ENCODE measurements around the gene ANXA8L1. TPM values are rescaled to one million over a fixed set of nuclear protein-coding genes. Genes with fewer than 3 reads are reported as not detected.
"Not testable (repeated sequence)": the region's sequence is repeated elsewhere in the genome, so short reads cannot be mapped to it uniquely, and the experiment has no call there.

ANXA8L1 gene
- polyA plus RNA-seq, 2 of the 4 experiments (the other 2 are of a cell fraction) = 33.7 to 92.3 TPM

DNA sequence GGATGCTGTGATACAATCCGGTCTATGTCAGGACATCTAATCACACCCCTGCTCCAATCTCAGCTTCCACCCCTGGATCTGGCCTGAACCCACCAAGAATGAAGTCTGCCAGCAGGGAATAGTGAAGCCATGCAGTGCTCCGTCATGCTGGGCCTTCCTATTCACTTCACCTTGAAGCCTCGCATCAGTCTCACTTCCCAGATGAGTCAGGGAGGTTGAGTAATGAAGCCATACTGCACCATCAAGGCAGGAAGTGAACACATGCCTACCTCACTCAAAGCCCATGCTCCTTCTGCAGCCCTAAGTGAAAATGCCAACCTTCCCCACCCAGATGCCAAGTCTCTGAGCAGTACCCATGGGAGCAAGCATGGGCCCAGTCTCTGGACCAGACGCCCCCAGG is 11.1 kb downstream of the ANXA8L1 start:
- CTCF ChIA-PET; H3K27ac ChIP-seq; H3K9me3 ChIP-seq; H3K4me1 ChIP-seq; POLR2A ChIA-PET; DNase-seq (ENCODE audit: low read depth in 1 of 2, low spot score in 1 of 2); H3K4me3 ChIP-seq; H3K4me2 ChIP-seq; FAIRE-seq: not testable (repeated sequence)
- ATAC-seq = peak; percentile 37 to 38; a peak in 4 of 6 replicates
- WGBS (ENCODE audit: missing lambda C conversion rate) = no CpG with 5 or more reads among the region's 4 CpGs

DNA sequence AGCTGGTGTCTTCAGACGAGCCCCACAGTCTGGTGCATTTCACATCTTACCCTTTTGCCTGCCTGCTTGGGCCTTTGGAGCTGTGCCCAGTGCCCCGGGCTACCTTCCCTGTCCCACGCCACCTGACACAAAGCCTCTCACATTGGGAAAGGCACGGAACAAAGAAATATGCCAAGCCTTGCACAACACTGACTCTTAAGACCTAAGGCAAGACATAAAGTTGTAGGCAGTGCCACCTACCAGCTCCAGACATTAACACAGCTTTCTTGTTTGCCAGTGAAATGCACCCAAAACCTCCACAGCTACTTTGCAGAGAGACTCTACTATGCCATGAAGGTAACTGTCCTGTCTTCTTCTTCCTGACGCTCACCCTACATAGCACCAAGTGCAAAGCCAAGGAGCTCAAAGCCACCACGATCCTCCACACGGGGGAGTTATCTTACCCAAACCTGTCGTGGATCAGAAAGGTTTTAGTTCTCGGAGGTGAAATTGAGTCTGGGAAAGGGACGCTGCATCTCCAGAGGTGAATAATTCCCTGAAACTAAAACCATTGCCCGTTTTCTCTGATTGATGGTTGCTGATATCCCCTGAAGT is 11.8 kb downstream of the ANXA8L1 start:
- H3K27ac ChIP-seq; CTCF ChIA-PET; H3K4me2 ChIP-seq; FAIRE-seq; H3K4me3 ChIP-seq; H3K9me3 ChIP-seq; DNase-seq (ENCODE audit: low read depth in 1 of 2, low spot score in 1 of 2); POLR2A ChIA-PET; H3K4me1 ChIP-seq: not testable (repeated sequence)
- peak; percentile 57 to 59 for ATAC-seq
- WGBS (ENCODE audit: missing lambda C conversion rate) = no CpG with 5 or more reads among the region's 11 CpGs

DNA sequence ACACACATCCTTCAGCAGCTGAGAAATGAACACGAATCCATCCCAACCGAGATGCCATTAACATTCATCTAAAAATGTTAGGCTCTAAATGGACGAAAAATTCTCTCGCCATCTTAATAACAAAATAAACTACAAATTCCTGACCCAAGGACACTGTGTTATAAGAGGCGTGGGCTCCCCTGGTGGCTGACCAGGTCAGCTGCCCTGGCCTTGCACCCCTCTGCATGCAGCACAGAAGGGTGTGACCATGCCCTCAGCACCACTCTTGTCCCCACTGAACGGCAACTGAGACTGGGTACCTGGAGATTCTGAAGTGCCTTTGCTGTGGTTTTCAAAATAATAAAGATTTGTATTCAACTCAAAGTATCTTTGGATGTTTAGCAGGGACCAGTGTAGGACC is 15.8 kb downstream of the ANXA8L1 start:
- WGBS (ENCODE audit: missing lambda C conversion rate) = 98% methylated on average over 4 of the region's 6 CpGs
- CTCF ChIA-PET = not testable (repeated sequence)
- ATAC-seq = 0 out of 6 replicates have a peak, but pooled peaks of 1 of the 2 experiments have one; percentile 26

GRCh38 chr10:46396441-46397279 is 21.1 kb downstream of the ANXA8L1 start:
- POLR2A ChIA-PET = interaction anchor here (1.1 kb wide), 1 partner anchor 127 kb away, joined by 5 read pairs; no protein-coding TSS in a partner anchor
- H3K9me3 ChIP-seq; FAIRE-seq; H3K4me3 ChIP-seq; TF ChIP-seq FOSL2 (IDR thresholded peaks at IDR 0.05): not testable (repeated sequence)
- DNase-seq (ENCODE audit: low read depth in 1 of 2, low spot score in 1 of 2) = peak; percentile 31 to 71
- ATAC-seq = peak; percentile 82 to 88
- Histone ChIP-seq H3K4me2 (peak overlapping the region; percentile 95), H3K4me1 (peaks cover 25% of the 10 kb centered on the region), H3K27ac (peak overlapping the region; percentile 96 to 100)
- TF ChIP-seq GATA3 (IDR thresholded peaks at IDR 0.05; ENCODE audit: borderline replicate concordance) (peak; percentile 74; the same call in 1 of the 2 replicates), CEBPB (IDR thresholded peaks at IDR 0.05) (peak in 1 of 2 experiments; percentile 64; a peak in 2 of 4 replicates), BCL3 (IDR thresholded peaks at IDR 0.05) (0 out of 3 replicates have a peak, but pooled peaks have one; percentile 18), FOSL2 (CRISPR knock-in tag; IDR thresholded peaks at IDR 0.05) (peak; percentile 64), EP300 (IDR thresholded peaks at IDR 0.05) (peak; percentile 38 to 73; a peak in 3 of 5 replicates), JUN (IDR thresholded peaks at IDR 0.05) (peak; percentile 27 to 48; a peak in 1 of 5 replicates), JUNB (IDR thresholded peaks at IDR 0.05) (peak; percentile 55)
- TF ChIP-seq, protein P1, sequence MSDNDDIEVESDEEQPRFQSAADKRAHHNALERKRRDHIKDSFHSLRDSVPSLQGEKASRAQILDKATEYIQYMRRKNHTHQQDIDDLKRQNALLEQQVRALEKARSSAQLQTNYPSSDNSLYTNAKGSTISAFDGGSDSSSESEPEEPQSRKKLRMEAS (IDR thresholded peaks at IDR 0.05) = peak; percentile 78
- WGBS (ENCODE audit: missing lambda C conversion rate) = 0% methylated on average over 8 of the region's 8 CpGs
- CTCF ChIA-PET = interaction anchor here (1.1 kb wide), 1 partner anchor 168 kb away, joined by 4 read pairs; no protein-coding TSS in a partner anchor

More for the DNA sequence above, 15.8 kb downstream of the ANXA8L1 start:
- H3K4me3 ChIP-seq; POLR2A ChIA-PET; H3K4me2 ChIP-seq; H3K9me3 ChIP-seq; FAIRE-seq; H3K27ac ChIP-seq; DNase-seq (ENCODE audit: low read depth in 1 of 2, low spot score in 1 of 2): not testable (repeated sequence)
- peaks cover 13% of the 10 kb centered on the region for H3K4me1 ChIP-seq

GRCh38 chr10:46397767-46398166 is 22.2 kb downstream of the ANXA8L1 start:
- POLR2A ChIA-PET, CTCF ChIA-PET, H3K9me3 ChIP-seq, FAIRE-seq: not testable (repeated sequence)
- peak overlapping the region; percentile 95 for H3K4me2 ChIP-seq
- peak overlapping the region; percentile 44 for H3K4me3 ChIP-seq
- WGBS (ENCODE audit: missing lambda C conversion rate) = 6% methylated on average over 7 of the region's 14 CpGs
- ATAC-seq = peak; percentile 21 to 35
- peak overlapping the region; percentile 96 to 100 for H3K27ac ChIP-seq
- H3K4me1 ChIP-seq = peaks cover 25% of the 10 kb centered on the region
- DNase-seq (ENCODE audit: low read depth in 1 of 2, low spot score in 1 of 2) = peak in 1 of 2 experiments; percentile 14
